Left forelimb (tissue), 1 donor: ENCODE measurements around the gene PSME4.
"Not testable (repeated sequence)": the region's sequence is repeated elsewhere in the genome, so short reads cannot be mapped to it uniquely, and the experiment has no call there.

ENCODE experiments used
- DNase-seq: peaks from one replicate; pipeline ENCODE4 v3.0.0-alpha.2; 2018; ENCODE audit warnings: low spot score

Gene PSME4

DNA sequence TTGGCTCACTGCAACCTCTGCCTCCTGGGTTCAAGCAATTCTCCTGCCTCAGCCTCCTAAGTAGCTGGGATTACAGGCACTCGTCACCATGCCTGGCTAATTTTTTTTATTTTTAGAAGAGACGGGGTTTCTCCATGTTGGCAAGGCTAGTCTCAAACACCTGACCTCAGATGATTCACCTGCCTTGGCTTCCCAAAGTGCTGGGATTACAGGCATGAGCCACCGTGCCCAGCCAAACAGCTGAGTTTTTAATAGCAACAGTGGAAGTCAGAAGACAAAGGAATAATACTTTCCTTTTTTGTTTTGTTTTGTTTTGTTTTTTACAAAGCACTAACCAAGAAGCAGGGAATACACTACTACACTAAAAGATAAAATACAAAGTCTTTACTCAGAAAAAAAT is 127.9 kb downstream of the PSME4 start:
- no peak for DNase-seq

- DNase-seq, result not testable (repeated sequence)
Measured at GRCh38 chr2:53841651-53842050, 129.1 kb downstream of the PSME4 start.

DNA sequence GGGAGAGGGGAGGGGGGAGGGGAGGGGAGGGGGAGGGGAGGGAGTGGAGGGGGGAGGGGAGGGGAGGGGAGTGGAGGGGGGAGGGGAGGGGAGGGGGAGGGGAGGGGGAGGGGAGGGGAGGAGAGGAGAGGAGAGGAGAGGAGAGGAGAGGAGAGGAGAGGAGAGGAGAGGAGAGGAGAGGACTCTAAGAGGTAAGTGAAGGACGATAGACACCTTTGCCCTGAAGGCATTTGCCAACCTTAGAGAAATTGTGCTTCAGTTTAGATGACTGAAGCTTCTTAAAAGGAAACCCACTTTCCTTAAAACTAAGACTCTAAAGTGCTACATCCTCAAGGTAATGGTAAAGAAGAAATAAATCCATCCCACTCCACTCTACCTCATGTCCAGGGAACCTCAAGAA is 130.2 kb downstream of the PSME4 start:
- DNase-seq, result no peak

- DNase-seq, result not testable (repeated sequence)
Measured at GRCh38 chr2:53829980-53830290, 140.9 kb downstream of the PSME4 start.

DNA sequence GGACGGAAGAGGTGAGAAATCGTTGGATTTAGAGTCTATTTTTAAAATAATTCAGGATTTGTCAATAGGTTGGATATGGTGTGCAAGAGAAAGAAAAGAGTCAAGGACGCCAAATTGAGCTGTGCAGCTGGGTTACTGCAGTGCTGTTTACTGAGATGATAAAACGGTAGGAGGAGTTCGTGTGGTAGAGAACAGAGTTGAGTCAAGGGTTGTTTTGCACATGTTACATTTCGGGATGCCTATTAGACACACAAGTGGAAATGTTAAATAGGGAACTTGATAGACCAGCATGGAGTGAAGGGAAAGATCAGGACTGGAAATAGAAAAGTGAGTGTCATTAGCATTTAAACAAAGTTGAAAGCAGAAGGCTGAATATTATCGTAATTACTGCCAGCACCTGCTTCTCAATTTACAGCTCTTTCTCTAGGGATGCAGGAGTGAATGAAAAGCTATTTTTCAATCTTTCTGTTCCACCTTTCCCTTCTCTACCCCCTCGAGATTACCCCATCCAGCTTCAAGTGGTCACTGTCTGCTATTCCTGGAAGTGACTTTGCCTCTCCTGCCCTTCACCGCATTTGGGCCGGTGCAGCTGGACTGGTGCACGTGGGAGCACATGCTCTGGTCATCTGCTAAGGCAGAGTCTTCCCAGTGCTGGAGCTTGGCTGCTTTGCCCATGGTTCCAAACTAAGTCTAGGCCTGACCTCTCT is 141.4 kb downstream of the PSME4 start:
- DNase-seq, result no peak

GRCh38 chr2:53828331-53828730 is 142.5 kb downstream of the PSME4 start:
- DNase-seq, result no peak

DNA sequence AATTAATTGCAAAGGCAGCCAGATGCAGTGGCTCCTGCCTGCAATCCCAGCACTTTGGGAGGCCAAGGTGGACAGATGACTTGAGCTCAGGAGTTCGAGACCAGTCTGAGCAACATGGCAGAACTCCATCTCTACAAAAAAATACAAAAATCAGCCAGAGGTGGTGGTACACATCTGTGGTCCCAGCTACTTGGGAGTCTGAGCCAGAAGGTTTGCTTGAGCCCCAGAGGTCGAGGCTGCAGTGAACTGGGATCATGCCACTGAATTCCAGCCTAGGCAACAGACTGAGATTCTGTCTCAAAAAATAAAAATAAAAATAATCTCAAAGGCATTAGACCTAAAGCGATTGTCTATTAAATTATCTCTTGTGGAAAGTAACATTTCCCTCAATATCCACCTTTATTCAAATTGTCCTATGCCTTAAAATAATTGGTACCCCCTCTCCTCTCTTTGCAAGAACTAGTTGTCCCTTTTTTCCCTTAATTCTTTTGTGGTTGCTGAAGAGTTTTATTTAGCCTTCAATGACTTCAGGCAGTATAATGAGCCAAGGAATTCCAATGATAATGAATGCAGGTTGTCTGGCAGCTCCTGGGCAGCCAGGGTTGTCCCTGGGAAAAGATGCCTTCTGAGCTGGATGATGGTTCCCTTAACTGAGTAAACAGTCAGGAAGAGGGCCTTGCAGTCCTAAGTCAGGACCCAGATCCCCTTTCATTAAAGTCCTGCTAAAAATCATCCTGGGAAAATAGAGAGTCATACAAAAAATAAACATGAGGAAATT is 143.2 kb downstream of the PSME4 start:
- DNase-seq, result no peak

DNA sequence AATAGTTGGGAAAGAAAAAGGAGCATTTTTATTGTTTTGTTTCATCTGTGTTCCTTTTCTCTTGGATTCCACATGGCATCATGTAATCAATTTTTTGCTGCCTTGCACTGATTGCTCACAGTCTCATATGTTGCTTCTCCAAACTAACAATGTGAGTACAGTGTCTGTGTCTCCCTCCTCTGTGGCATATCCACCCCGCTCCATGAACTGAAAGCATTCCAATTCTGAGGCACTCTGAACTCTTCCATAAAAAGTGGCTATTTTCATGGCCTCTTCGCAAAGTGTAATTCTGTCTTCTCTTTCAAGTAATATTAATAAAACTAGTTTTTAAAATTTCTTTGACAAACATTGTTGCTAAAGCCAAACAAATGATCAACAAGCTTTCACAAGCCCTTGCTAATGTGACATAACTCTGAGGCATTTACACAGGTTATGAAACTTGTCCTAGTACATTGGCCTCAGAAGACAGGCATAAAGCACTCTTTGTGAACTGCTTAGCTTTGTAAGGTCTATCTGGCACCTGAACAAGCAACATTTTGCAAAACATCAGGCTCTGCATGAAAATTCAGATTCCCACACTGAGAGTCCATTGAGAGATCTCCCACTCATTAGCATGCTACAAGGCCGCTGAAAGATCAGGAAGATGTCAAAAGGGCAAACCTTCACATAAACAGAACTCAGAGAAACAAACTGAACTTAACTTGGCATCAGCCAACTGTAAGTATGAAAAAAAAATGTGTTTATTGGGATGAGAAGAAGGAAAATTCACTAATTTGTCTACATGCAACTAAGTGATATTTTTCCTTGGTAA is 144.0 kb downstream of the PSME4 start:
- DNase-seq, result no peak

GRCh38 chr2:53826030-53826410 is 144.8 kb downstream of the PSME4 start:
- DNase-seq, result no peak

GRCh38 chr2:53823639-53824038 is 147.2 kb downstream of the PSME4 start:
- not testable (repeated sequence) for DNase-seq

DNA sequence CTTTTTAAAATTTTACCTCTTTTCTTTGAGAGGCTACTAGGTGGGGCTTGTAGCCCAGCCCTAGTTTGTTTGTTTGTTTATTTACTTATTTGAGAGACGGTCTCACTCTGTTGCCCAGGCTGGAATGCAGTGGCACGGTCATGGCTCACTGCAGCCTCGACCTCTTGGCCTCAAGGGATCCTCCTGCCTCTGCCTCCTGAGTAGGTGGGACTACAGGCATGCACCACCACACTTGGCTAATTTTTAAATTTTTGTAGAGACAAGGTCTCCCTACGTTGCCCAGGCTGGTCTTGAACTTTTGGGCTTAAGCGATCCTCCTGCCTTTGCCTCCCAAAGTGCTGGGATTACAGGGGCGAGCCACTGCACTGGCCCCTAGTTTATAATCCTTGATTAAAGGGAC is 149.0 kb downstream of the PSME4 start:
- no peak for DNase-seq

DNA sequence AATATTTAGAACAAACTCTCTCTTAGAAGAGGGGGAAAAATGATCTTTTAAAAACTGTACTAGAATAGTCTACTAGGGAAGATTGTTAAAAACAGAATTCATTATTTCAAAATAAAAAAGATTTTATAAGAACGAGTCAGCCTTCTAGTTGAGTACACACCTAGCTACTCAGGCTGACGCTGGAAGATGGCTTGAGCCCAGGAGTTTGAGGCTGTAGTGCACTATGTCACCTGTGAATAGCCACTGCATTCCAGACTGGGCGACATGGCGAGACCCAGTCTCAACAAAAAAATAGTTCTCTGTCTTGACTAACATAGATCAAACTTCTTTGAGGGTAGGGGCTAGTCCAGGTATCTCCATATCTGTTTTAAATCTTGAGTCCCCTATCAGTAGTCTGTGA is 150.1 kb downstream of the PSME4 start:
- DNase-seq, result no peak

- no peak for DNase-seq
Measured at GRCh38 chr2:53820048-53820447, 150.7 kb downstream of the PSME4 start.

GRCh38 chr2:53819634-53820033 is 151.2 kb downstream of the PSME4 start:
- no peak for DNase-seq

DNA sequence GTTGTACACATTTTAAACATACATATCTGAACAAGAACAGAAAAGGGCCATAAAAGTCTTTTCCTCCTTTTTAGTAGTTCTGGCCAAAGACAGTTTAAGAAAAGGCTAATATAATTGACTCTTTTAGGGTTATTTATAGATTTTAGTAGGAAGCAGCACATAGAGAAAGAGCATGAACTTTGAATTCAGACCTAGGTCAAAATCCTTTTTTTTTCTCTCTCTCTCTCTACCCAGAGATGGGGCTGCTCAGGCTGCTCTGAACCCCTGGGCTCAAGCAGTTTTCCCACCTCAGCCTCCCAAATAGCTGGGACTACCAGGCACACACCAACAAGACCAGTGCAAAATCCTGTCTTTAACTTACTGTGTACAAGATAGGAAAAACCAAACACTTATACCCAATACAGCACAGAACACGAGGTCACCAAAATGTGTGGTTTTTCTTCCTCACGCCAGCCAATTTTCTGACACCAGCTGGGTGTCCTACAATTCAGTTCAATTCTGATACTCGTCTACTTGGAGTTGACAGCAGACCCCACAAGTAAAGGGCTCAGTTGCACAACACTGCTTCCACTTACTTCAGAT is 151.8 kb downstream of the PSME4 start:
- DNase-seq, result no peak
